GM12872 (cell line): ENCODE data around the gene GRID2.

Experiments used
- TF ChIP-seq, protein P1 (sequence below): IDR thresholded peaks from 3 replicates; pipeline ENCODE4 v1.5.1; 2011; ENCODE audit warnings: low read depth, mild to moderate bottlenecking, low read length, moderate library complexity; ENCODE audit not compliant: insufficient read depth

GRID2 gene

DNA sequence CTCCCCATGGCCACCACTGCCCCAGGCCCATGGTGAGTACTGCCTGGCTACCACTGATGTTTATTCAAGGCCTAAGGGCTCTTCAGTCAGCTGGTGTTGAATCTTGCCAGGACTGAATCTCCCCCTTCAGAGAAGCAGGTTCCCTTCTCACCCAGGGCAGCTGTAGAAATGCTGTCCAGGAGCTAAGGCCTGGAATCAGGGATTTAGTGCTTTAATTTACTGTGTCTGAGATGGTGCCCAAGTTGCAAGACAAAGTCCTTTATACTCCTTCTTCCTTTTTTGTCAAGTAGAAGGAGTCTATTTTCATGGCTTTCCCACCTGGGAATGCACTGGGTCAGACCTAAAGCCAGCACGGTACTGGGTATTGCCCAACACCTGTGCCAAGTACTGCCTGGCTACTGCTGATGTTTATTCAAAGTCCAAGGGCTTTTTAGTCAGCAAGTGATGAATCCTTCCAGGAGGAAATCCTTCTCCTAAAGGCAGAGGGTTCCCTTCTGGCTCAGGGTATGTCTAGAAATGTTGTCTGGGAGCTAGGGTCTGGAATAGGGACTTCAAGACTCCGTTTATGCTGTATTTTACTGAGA is 1407.2 kb downstream of the GRID2 start:
- TF ChIP-seq, protein P1, sequence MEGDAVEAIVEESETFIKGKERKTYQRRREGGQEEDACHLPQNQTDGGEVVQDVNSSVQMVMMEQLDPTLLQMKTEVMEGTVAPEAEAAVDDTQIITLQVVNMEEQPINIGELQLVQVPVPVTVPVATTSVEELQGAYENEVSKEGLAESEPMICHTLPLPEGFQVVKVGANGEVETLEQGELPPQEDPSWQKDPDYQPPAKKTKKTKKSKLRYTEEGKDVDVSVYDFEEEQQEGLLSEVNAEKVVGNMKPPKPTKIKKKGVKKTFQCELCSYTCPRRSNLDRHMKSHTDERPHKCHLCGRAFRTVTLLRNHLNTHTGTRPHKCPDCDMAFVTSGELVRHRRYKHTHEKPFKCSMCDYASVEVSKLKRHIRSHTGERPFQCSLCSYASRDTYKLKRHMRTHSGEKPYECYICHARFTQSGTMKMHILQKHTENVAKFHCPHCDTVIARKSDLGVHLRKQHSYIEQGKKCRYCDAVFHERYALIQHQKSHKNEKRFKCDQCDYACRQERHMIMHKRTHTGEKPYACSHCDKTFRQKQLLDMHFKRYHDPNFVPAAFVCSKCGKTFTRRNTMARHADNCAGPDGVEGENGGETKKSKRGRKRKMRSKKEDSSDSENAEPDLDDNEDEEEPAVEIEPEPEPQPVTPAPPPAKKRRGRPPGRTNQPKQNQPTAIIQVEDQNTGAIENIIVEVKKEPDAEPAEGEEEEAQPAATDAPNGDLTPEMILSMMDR = no peak

DNA sequence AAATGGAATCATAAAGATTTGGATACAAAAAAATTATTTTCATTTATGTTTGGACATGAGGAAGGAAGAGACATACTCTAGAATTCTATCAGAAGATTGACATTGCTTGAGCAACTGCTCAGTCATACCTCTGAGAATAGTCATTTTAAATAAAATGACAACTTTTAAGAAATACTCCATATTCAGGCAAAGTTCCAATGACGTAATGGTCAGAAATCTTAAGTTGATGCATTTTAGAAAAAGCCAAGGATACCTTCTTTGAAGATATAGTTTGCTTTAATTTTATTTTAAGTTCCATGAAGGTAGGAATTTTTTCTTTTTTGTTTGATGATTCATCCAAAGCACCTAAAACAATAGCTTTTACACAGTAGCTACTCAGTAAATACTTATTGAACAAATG is 1414.5 kb downstream of the GRID2 start:
- TF ChIP-seq, protein P1 = no peak

DNA sequence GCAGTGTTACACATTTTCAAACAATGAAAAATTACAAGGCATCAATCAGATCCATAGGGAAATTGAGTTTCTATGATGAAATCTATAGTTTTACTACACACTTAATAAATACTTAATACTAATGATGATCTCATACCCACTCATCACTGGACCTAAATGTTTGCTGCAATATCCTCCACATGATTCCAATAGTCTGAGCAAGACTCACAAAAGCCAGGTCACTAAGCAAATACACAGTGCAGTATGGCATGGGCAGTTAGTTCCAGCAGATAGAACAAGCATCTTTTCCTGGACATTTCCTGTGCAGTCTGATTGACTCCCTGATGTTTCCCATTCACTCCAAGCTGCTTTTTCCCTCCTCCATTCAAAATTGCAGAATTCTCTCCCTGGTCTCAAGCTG is 1415.8 kb downstream of the GRID2 start:
- TF ChIP-seq, protein P1 = no peak

DNA sequence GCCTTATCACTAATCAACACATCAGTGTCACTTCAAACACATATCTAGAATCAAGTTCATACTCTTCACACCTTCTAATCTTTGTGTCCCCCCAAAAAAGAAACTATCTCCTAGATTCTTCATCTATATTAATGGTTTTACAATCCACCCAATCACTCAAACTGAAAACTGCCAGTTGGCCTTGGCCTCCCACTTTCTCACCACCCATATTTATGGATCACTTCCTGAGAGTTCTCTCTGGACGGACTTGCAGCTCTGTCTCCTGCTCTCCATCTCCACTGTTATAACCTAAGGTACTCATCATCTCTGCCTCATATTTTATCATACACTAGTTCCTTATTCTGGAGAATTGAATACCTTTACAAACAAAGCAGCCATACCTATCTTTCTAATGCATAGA is 1418.7 kb downstream of the GRID2 start:
- TF ChIP-seq, protein P1 = no peak

DNA sequence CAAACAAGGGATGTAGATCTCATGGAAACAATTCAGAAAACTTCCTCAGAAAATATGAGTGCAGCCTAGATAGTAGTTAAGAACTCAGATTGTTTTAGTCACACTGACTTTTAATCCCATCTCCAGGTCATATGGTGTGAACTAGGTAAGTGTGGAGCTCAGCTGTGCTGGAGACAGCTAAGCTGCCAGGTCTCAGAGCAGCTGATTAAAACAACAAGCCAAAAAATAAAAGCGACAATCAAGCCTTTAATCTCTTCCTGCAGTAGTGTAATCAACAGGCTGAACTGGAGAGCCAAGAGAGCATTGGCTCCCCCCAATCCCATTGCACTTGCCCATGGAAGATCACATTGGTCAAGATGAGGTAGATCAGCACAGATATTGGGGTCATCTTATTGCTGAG is 1426.5 kb downstream of the GRID2 start:
- TF ChIP-seq, protein P1 = no peak

DNA sequence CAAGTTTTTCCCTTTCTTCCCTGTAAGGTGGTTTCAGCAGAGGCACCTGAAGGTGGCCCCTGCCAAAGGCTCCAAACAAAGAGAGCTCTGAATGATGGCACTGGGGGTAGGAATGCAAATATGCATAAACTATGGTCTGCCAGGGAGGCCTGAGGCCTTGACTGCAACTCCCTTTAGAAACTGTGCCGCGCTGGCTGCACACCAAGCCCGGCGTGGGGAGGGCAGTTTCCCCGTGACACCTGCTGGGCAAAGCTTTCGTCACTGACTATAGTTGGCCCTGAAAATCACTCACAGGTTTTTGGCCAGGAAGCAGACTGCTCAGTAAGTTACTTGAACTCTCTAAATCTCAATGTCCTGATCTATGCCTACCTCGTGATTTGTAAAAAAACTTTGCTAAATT is 1427.0 kb downstream of the GRID2 start:
- TF ChIP-seq, protein P1 = no peak

DNA sequence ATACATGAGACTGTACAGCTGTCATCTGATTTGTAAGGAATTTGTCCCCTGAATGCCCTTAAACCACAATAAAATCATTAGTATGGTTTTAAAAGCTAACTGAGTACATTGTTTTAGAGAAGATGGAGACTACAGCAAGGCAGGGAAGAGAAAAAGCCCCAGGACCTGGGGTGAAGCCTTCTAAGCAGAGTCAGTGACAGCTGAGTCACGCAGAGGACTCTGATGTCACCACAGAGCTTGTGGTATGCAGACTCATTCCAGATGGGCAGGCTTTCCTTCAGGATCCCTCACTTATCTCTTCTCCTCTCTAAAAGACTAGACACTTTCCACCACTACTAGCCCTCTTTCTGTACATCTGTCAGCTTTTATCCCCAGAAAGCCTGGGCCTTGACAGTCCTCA is 1427.7 kb downstream of the GRID2 start:
- TF ChIP-seq, protein P1 = no peak

DNA sequence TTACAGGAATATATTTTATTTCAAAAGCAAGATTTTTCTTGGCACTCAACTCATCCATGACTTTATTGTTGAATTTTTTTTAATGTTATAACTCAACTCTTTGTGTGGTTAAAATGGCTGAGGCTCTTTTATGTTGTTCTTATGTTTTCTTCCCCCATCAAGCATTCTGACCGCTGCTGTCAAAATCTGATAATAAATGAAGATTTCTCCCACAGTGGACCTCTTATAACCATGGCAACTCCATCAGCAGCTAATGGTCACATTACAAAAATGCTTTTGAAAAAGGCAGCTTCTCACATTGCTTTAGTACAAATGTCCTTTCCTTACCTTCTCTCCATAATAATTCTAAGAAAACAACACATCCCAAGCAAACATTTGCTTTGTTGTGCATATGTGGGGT is 1428.7 kb downstream of the GRID2 start:
- TF ChIP-seq, protein P1 = no peak
